H1 (cell line): ENCODE data around the gene OLFML2B. TPM values are rescaled to one million over a fixed set of nuclear protein-coding genes. Genes with fewer than 3 reads are reported as not detected.

Source experiments
- CBX5 ChIP-seq: fragments of 300-800, 300-1000 bp; sonication (generic); IDR thresholded peaks from 2 replicates; pipeline ENCODE4 v1.7.1; 2016; ENCODE audit warnings: antibody characterized with exemption, low read length, low read depth
- CHD7 ChIP-seq: fragments of 300-600 bp; sonication (generic); IDR thresholded peaks from 2 replicates; pipeline ENCODE4 v1.7.1; 2012; ENCODE audit warnings: low read length, moderate library complexity, mild to moderate bottlenecking, inconsistent platforms; ENCODE audit not compliant: insufficient replicate concordance
- EZH2 ChIP-seq: fragments of 200-600 bp; sonication (generic); IDR thresholded peaks from 2 replicates; pipeline ENCODE4 v1.7.1; 2012; ENCODE audit warnings: low read depth, mild to moderate bottlenecking, moderate library complexity, low read length, inconsistent platforms; ENCODE audit not compliant: severe bottlenecking
- MAX ChIP-seq: IDR thresholded peaks from 2 replicates; pipeline ENCODE4 v1.6.1; 2012; ENCODE audit warnings: inconsistent platforms
- POU5F1 ChIP-seq: IDR thresholded peaks from 2 replicates; pipeline ENCODE4 v1.6.1; 2011; ENCODE audit warnings: low read depth, mild to moderate bottlenecking, low read length, moderate library complexity
- RBBP5 ChIP-seq: IDR thresholded peaks from 2 replicates; pipeline ENCODE4 v1.7.1; 2012; ENCODE audit warnings: low read depth, mild to moderate bottlenecking, inconsistent platforms, low read length, moderate library complexity, borderline replicate concordance
- RFX5 ChIP-seq: IDR thresholded peaks from 2 replicates; pipeline ENCODE4 v1.6.1; 2011; ENCODE audit warnings: low read depth, low read length, improper control_type of control experiment, borderline replicate concordance
- SUZ12 ChIP-seq: fragments of 200-600 bp; sonication (generic); IDR thresholded peaks from 2 replicates; pipeline ENCODE4 v1.6.1; 2012; ENCODE audit warnings: mild to moderate bottlenecking, inconsistent platforms, low read length, moderate library complexity, mixed read lengths
- TAF7 ChIP-seq: optimal IDR thresholded peaks from 2 replicates; pipeline ENCODE3; 2011; ENCODE audit warnings: low read depth, mild to moderate bottlenecking, inconsistent platforms, low read length, moderate library complexity, borderline replicate concordance
- polyA plus RNA-seq, 7 experiments: library from polyadenylated mRNA; depleted of rRNA in 3 of 7; stranded (reverse) in 5 of 7; unstranded in 2 of 7; fragments of >200 nt in 5 of 7; fragments of 200-250 nt in 2 of 7; gene quantifications; 1 replicate in 5 of 7; 2 replicates in 1 of 7; 4 replicates in 1 of 7; pipeline versions ENCODE4 v1.2.1 to v1.2.3, GENCODE V29; 2011 to 2013; ENCODE audit warnings: missing spikeins in 2 of 7, mixed read lengths in 2 of 7
- total RNA-seq: library from RNA; stranded (reverse); fragmentation: NEBNext Ultra II Directional; extraction: Animal tissue kit (Norgen Biotek cat#: 25700); gene quantifications from 2 replicates; pipeline ENCODE4 v1.2.1, GENCODE V29; 2021

OLFML2B gene
- total and polyA plus RNA-seq, 2 of the 8 experiments (the other 6 are each of a cell fraction or from before 2014, with no cell fraction given), result 6.5 to 10.4 TPM

- TF ChIP-seq RFX5 (no peak), POU5F1 (no peak), RBBP5 (no peak), SUZ12 (no peak), EZH2 (no peak), MAX (peak; percentile 15; the same call in 1 of the 2 replicates), CHD7 (no peak), CBX5 (no peak), TAF7 (no peak)
Observed at GRCh38 chr1:162070094-162070748, 46.6 kb upstream of the OLFML2B start (continued).
